GM18502 (cell line): ENCODE measurements around the gene LRGUK.
"Not testable (repeated sequence)": the region's sequence is repeated elsewhere in the genome, so short reads cannot be mapped to it uniquely, and the experiment has no call there.

Source experiments
- ATAC-seq: cut with Tn5 transposase; IDR thresholded peaks from one replicate; pipeline ENCODE4 v1.9.1; 2021; ENCODE audit warnings: mild to moderate bottlenecking; ENCODE audit not compliant: unreplicated experiment, poor library complexity

LRGUK gene

GRCh38 chr7:134220236-134220635 lies 93.1 kb downstream of the LRGUK start:
- no peak for ATAC-seq

- ATAC-seq, result not testable (repeated sequence)
Measured at GRCh38 chr7:134231296-134231695, 104.2 kb downstream of the LRGUK start.

- no peak for ATAC-seq
Measured at GRCh38 chr7:134234216-134234615, 107.1 kb downstream of the LRGUK start.

- ATAC-seq, result peak; percentile 48
Measured at GRCh38 chr7:134245253-134245652, 118.1 kb downstream of the LRGUK start.

- no peak for ATAC-seq
Measured at GRCh38 chr7:134246347-134246746, 119.2 kb downstream of the LRGUK start.

- no peak for ATAC-seq
Measured at GRCh38 chr7:134246761-134247160, 119.6 kb downstream of the LRGUK start.

GRCh38 chr7:134248196-134248595 lies 121.1 kb downstream of the LRGUK start:
- ATAC-seq, result no peak

GRCh38 chr7:134254311-134254710 lies 127.2 kb downstream of the LRGUK start:
- no peak for ATAC-seq

GRCh38 chr7:134255814-134256213 lies 128.7 kb downstream of the LRGUK start:
- no peak for ATAC-seq

GRCh38 chr7:134262322-134262721 lies 135.2 kb downstream of the LRGUK start:
- ATAC-seq, result no peak

GRCh38 chr7:134276951-134277350 lies 149.8 kb downstream of the LRGUK start:
- ATAC-seq, result no peak

- no peak for ATAC-seq
Measured at GRCh38 chr7:134278502-134279153, 151.5 kb downstream of the LRGUK start.

- ATAC-seq, result no peak
Measured at GRCh38 chr7:134279336-134279735, 152.2 kb downstream of the LRGUK start.

GRCh38 chr7:134279898-134280297 lies 152.8 kb downstream of the LRGUK start:
- no peak for ATAC-seq

- ATAC-seq, result no peak
Measured at GRCh38 chr7:134280508-134280907, 153.4 kb downstream of the LRGUK start.

GRCh38 chr7:134284011-134284410 lies 156.9 kb downstream of the LRGUK start:
- ATAC-seq, result no peak

GRCh38 chr7:134284952-134285351 lies 157.8 kb downstream of the LRGUK start:
- no peak for ATAC-seq

- no peak for ATAC-seq
Measured at GRCh38 chr7:134287916-134288659, 160.9 kb downstream of the LRGUK start.

GRCh38 chr7:134289423-134289822 lies 162.3 kb downstream of the LRGUK start:
- no peak for ATAC-seq

- no peak for ATAC-seq
Measured at GRCh38 chr7:134289841-134290240, 162.7 kb downstream of the LRGUK start.

- ATAC-seq, result no peak
Measured at GRCh38 chr7:134290286-134290685, 163.1 kb downstream of the LRGUK start.
